ENCODE results near the gene UBA3.

UBA3 gene

GRCh38 chr3:69080233-69080920 lies at the start of gene UBA3:
TSS of gene UBA3 (minus strand) at chr3:69080365. CDS start at chr3:69080353, 12 bp downstream.
- DNase-seq (ENCODE audit: low read depth) = peak; percentile 92
- TF ChIP-seq, protein P1, sequence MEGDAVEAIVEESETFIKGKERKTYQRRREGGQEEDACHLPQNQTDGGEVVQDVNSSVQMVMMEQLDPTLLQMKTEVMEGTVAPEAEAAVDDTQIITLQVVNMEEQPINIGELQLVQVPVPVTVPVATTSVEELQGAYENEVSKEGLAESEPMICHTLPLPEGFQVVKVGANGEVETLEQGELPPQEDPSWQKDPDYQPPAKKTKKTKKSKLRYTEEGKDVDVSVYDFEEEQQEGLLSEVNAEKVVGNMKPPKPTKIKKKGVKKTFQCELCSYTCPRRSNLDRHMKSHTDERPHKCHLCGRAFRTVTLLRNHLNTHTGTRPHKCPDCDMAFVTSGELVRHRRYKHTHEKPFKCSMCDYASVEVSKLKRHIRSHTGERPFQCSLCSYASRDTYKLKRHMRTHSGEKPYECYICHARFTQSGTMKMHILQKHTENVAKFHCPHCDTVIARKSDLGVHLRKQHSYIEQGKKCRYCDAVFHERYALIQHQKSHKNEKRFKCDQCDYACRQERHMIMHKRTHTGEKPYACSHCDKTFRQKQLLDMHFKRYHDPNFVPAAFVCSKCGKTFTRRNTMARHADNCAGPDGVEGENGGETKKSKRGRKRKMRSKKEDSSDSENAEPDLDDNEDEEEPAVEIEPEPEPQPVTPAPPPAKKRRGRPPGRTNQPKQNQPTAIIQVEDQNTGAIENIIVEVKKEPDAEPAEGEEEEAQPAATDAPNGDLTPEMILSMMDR (IDR thresholded peaks at IDR 0.05; ENCODE audit: insufficient read depth, low read depth, low read length, missing control alignments) = no peak
- H3K4me3 ChIP-seq (ENCODE audit: low read length) = peak within 1 kb of the TSS; percentile 82

- DNase-seq (ENCODE audit: low read depth) = no peak
- no peak overlapping the region for H3K4me3 ChIP-seq (ENCODE audit: low read length)
- TF ChIP-seq, protein P1 (IDR thresholded peaks at IDR 0.05; ENCODE audit: insufficient read depth, low read depth, low read length, missing control alignments) = no peak
Measured at GRCh38 chr3:69129531-69129930, 49.4 kb upstream of the UBA3 start.

GRCh38 chr3:69128509-69128908 lies 48.3 kb upstream of the UBA3 start:
- no peak overlapping the region for H3K4me3 ChIP-seq (ENCODE audit: low read length)
- no peak for DNase-seq (ENCODE audit: low read depth)
- TF ChIP-seq, protein P1 (IDR thresholded peaks at IDR 0.05; ENCODE audit: insufficient read depth, low read depth, low read length, missing control alignments) = no peak

DNA sequence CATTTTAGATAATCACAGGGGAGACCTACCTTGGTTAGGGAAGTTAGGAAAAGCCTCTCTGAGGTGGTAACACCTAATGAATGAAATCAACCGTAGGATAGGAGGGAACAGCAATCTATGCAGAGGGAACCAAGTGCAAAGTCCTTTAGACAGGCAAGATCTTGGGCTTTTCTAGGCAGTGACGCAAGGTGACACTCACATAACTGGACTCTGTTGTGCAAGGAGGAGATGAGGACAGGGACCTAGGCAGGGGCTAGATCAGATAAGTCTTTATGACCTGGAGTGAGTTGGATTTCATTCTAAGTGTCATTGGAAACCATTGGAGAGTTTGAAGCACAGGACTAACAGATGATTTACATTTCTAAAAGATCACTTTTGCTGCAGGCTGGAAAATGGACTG lies 46.8 kb upstream of the UBA3 start:
- TF ChIP-seq, protein P1 (IDR thresholded peaks at IDR 0.05; ENCODE audit: insufficient read depth, low read depth, low read length, missing control alignments) = no peak
- DNase-seq (ENCODE audit: low read depth) = no peak
- H3K4me3 ChIP-seq (ENCODE audit: low read length) = no peak overlapping the region

GRCh38 chr3:69126216-69126615 lies 46.1 kb upstream of the UBA3 start:
- TF ChIP-seq, protein P1 (IDR thresholded peaks at IDR 0.05; ENCODE audit: insufficient read depth, low read depth, low read length, missing control alignments) = no peak
- H3K4me3 ChIP-seq (ENCODE audit: low read length) = no peak overlapping the region
- DNase-seq (ENCODE audit: low read depth) = no peak

DNA sequence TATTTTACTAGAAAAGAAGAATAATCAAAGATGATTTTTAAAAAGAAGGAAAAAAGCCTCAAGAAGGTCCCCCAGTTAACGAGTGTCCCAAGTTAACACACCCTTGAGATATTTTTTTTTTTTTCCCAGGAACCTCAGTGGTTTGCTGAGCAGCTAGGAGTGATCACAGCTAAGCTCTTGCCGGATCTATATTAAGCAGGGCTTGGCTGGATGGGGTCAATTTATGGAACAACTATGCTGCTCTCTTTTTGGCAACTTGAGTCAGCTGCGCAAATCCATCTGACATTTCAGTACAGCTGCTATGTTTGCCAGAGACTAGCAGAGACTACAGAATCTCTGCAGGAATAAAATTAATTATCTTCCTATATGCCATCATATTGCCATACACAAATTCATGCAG lies 42.2 kb upstream of the UBA3 start, which contains the start of gene LMOD3:
LMOD3 (minus strand) TSS at position 193 of the 400 bp plus-strand sequence. CDS start 209 bp downstream, outside the sequence.
- DNase-seq (ENCODE audit: low read depth) = no peak
- no peak within 1 kb of the TSS for H3K4me3 ChIP-seq (ENCODE audit: low read length)
- TF ChIP-seq, protein P1 (IDR thresholded peaks at IDR 0.05; ENCODE audit: insufficient read depth, low read depth, low read length, missing control alignments) = no peak

GRCh38 chr3:69121950-69122349 lies 41.8 kb upstream of the UBA3 start:
- TF ChIP-seq, protein P1 (IDR thresholded peaks at IDR 0.05; ENCODE audit: insufficient read depth, low read depth, low read length, missing control alignments) = no peak
- no peak for DNase-seq (ENCODE audit: low read depth)
- no peak overlapping the region for H3K4me3 ChIP-seq (ENCODE audit: low read length)
